Kidney capillary endothelial cell (primary cell): ENCODE data around the gene CFD.
"Not testable (repeated sequence)": the region's sequence is repeated elsewhere in the genome, so short reads cannot be mapped to it uniquely, and the experiment has no call there.

ENCODE experiments used
- DNase-seq: peaks from one replicate; pipeline ENCODE4 v3.0.0-alpha.2; 2018; ENCODE audit warnings: low spot score

Gene CFD

DNA sequence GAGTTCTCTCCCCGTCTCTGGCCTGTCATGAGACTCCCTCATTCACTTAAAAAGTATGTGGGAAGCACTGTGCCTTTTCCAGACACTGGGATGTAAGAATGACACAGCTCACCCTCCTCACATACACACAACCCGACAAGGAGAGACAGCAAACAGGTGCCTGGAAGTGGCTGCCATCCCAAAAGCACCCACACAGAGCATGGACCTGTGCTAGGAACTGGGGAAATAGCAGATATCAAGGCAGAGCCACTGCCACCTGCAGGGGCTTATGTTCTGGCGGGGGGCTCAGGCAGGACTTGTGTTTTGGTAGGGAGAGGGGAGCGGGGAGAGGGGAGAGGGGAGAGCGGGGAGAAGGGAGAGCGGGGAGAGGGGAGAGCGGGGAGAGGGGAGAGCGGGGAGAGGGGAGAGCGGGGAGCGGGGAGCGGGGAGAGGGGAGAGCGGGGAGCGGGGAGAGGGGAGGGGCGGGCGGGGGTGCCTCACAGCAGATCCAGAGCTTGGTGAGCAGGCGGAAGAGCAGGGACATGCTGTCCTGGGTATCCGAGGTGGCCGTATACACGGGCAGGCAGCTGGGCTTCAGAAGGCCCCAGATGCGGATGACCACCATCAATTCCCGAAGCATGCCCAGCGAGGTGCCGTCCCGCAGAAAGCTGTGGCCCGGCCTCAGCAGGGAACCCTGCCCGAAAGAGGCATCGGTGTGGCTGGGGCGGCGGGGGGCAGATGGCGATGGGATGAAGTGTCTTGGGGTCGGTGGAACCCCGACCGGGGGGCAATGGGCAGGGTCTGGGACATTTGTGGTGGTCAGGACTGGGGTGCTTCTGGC lies 12.2 kb downstream of the CFD start:
- DNase-seq: no peak

GRCh38 chr19:872266-872951 lies 12.9 kb downstream of the CFD start:
- no peak for DNase-seq

DNA sequence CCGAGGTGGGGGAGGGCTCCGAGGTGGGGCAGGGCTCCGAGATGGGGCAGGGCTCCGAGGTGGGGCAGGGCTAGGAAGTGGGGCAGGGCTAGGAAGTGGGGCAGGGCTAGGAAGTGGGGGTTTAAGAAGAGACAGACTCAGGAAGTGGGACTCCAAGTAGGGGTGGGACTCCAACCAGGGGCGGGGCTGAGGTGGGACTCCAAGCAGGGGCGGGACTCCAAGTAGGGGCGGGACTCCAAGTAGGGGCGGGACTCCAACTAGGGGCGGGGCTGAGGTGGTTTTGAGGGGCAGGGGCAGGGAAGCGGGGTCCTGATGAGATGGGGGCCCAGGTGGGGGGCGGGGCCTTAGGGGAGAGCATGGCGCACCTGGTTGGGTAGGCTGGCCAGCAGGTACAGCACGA lies 13.6 kb downstream of the CFD start:
- no peak for DNase-seq

- DNase-seq: no peak
Observed at GRCh38 chr19:873561-874041, 14.1 kb downstream of the CFD start.

GRCh38 chr19:875265-875879 lies 15.9 kb downstream of the CFD start:
- no peak for DNase-seq

GRCh38 chr19:876089-876488 lies 16.6 kb downstream of the CFD start:
- DNase-seq: no peak

DNA sequence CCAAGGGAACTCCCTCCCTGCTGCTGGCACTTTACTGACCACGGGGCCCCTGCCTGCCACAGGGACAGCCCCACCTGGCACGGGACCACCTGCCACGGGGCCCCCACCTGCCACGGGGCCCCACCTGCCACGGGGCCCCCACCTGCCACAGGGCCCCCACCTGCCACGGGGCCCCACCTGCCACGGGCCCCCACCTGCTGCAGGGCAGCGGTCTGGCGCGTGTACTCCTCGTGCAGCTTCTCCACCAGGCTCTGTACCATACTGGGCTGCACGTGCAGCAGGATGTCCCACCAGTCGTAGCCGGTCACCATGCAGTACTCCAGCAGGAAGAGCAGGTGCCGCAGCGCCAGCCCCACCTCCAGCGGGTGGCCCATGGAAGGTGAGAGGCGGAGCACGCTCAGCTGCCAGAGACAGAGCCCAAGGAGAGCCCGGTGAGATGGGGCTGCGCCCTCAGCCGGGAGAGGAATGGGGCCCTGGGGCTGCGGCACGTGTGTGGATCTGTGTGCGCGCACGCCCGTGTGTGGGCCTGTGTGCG lies 17.4 kb downstream of the CFD start:
- no peak for DNase-seq

GRCh38 chr19:877992-878660 lies 18.7 kb downstream of the CFD start:
- DNase-seq: not testable (repeated sequence)

DNA sequence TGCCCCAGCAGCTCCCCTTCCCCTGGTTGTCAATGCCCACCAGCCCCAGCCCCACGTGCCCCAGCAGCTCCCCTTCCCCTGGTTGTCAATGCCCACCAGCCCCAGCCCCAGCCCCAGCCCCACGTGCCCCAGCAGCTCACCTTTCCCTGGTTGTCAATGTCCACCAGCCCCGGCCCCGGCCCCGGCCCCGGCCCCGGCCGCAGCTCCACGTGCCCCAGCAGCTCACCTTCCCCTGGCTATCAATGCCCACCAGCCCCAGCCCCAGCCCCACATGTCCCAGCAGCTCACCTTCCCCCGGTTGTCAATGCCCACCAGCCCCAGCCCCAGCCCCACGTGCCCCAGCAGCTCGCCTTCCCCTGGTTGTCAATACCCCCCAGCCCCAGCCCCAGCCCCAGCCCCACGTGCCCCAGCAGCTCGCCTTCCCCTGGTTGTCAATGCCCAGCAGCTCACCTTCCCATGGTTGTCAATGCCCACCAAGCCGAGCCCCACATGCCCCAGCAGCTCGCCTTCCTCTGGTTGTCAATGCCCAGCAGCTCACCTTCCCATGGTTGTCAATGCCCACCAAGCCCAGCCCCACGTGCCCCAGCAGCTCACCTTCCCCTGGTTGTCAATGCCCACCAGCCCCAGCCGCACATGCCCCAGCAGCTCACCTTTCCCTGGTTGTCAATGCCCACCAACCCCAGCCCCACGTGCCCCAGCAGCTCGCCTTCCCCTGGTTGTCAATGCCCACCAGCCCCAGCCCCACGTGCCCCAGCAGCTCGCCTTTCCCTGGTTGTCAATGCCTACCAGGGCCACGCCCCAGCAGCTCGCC lies 19.5 kb downstream of the CFD start:
- DNase-seq: not testable (repeated sequence)

DNA sequence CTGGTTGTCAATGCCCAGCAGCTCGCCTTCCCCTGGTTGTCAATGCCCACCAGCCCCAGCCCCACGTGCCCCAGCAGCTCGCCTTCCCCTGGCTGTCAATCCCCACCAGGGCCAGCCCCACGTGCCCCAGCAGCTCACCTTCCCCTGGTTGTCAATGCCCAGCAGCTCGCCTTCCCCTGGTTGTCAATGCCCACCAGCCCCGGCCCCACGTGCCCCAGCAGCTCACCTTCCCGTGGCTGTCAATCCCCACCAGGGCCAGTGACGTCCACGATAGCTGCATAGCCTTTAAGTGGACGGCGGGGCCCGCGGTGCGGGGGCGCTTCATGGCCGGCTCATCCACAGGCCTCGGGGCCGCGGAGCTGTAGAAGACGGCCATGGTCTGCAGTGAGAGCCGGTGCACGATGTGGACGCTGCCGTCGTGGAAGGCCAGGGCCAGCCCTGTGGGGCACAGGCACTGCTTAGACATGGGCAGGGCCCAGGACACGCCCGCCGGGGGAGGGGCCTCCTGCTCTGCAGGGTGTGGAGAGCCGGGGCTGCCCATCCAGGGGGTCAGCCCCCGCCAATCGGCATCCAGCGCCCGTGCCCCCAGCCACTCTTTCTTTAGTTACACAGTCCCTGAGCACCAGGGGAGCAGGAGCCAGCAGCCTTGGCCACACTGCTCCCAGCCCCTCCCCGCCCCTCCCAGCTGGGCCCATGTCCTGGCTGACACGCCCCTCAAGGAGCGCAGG lies 20.4 kb downstream of the CFD start:
- no peak for DNase-seq

GRCh38 chr19:881385-882071 lies 22.1 kb downstream of the CFD start:
- DNase-seq: no peak

GRCh38 chr19:882871-883497 lies 23.5 kb downstream of the CFD start:
- DNase-seq: no peak

GRCh38 chr19:883661-884211 lies 24.3 kb downstream of the CFD start:
- no peak for DNase-seq

- no peak for DNase-seq
Observed at GRCh38 chr19:884420-885211, 25.2 kb downstream of the CFD start.

DNA sequence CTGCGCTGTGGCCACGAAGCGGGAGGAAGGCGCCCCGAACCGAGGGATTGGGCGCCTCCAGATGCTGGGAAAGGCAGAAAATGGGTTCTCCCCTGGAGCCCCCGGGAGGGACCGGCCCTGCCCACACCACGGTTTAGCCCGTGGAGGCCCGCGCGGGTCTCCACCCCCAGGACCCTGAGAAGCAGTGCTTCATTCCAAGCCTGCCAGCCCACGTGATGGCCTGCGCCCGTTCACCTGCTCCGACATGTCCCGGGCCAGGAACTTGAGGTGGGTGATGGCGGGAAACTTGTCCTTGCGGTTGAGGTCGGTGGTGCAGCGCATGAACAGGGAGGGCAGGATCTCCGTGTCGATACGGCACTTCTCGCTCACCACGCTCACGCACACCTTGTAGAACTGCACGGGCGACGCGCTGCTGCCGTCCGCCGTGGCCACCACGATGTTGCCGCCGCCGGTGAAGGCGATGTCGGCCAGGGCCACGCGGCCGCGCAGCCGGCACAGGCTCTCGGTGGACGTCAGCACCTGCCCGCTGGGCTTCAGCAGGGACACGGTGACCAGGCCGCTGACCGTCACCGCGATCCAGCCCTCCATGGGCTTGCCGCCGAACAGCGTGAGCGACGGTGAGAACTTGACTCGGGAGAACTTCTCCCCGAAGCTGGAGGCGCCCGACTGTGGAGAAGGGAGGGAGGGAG lies 26.2 kb downstream of the CFD start:
- no peak for DNase-seq

GRCh38 chr19:887072-887471 lies 27.6 kb downstream of the CFD start:
- DNase-seq: no peak

DNA sequence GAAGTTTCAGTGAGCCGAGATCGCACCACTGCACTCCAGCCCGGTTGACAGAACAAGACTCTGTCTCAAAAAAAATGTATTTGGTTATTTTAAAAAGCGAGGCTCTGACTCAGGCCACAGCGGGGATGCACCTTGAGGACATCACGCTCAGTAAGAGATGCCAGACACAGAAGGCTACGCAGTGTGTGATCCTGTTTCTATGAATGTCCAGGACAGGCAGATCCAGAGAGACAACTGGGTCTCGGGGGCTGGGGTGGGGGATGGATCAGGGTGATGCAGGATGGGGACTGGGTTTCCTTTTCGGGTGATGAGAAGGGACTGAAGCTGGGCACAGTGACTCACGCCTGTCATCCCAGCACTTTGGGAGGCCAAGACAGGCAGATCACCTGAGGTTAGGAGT lies 28.1 kb downstream of the CFD start:
- DNase-seq: no peak
